Measurements from ENCODE around the gene ODAD2. TPM values are rescaled to one million over a fixed set of nuclear protein-coding genes. Genes with fewer than 3 reads are reported as not detected.

The ODAD2 gene
- total RNA-seq, 2 experiments from 2014 or later, result not detected

- intact Hi-C loops (cut with micrococcal nuclease; ENCODE audit: unreplicated experiment), result no loop called here
- TF ChIP-seq EZH2phosphoT487 (IDR thresholded peaks at IDR 0.05; ENCODE audit: borderline replicate concordance, low read depth, low read length), result no peak
- no peak for TF ChIP-seq CTCF (conservative IDR thresholded peaks at IDR 0.05; ENCODE audit: low read length)
- Histone ChIP-seq H4K20me1 (ENCODE audit: insufficient read depth, low read length) (no peaks in the 10 kb centered on the region), H3K4me2 (ENCODE audit: low read length) (no peak overlapping the region), H3K9me3 (ENCODE audit: low read length) (no peaks in the 10 kb centered on the region), H3K79me2 (ENCODE audit: insufficient read depth, low read depth, low read length) (no peaks in the 10 kb centered on the region), H3K27ac (ENCODE audit: low read depth, low read length, poor library complexity, severe bottlenecking) (no peak overlapping the region), H3K4me1 (ENCODE audit: insufficient read depth, low read length, poor library complexity, severe bottlenecking) (no peaks in the 10 kb centered on the region), H2AFZ (ENCODE audit: low read length) (no peak overlapping the region), H3K4me3 (ENCODE audit: low read depth, low read length, poor library complexity, severe bottlenecking) (no peak overlapping the region), H3K9me2 (ENCODE audit: insufficient read depth, low read length) (no peaks in the 10 kb centered on the region), H3K36me3 (ENCODE audit: insufficient read depth, low read length) (no peaks in the 10 kb centered on the region)
- ChIA-PET CTCF (ENCODE audit: unreplicated experiment) (no interaction called here), POLR2A (interaction anchor here (0.6 kb wide), 1 partner anchor 236 kb away, joined by 6 read pairs; no protein-coding TSS in a partner anchor)
- DNase-seq (ENCODE audit: low spot score), result no peak
- BruUV-seq (replicated peaks), result no TSS peak
Observed at GRCh38 chr10:27950242-27950564, 48.7 kb downstream of the ODAD2 start.

GRCh38 chr10:27949528-27950241 is 49.2 kb downstream of the ODAD2 start:
- H2AFZ ChIP-seq (ENCODE audit: low read length), result 0 out of 2 replicates have a peak overlapping the region, but pooled peaks have one; percentile 7
- TF ChIP-seq EZH2phosphoT487 (IDR thresholded peaks at IDR 0.05; ENCODE audit: borderline replicate concordance, low read depth, low read length), result no peak
- TF ChIP-seq CTCF (conservative IDR thresholded peaks at IDR 0.05; ENCODE audit: low read length), result no peak
- H3K9me2 ChIP-seq (ENCODE audit: insufficient read depth, low read length), result no peaks in the 10 kb centered on the region
- no TSS peak for BruUV-seq (replicated peaks)
- no peak for DNase-seq (ENCODE audit: low spot score)
- H4K20me1 ChIP-seq (ENCODE audit: insufficient read depth, low read length), result no peaks in the 10 kb centered on the region
- POLR2A ChIA-PET, result interaction anchor here (0.9 kb wide), 1 partner anchor 25 kb away, joined by 5 read pairs; no protein-coding TSS in a partner anchor
- no peak overlapping the region for H3K27ac ChIP-seq (ENCODE audit: low read depth, low read length, poor library complexity, severe bottlenecking)
- CTCF ChIA-PET (ENCODE audit: unreplicated experiment), result no interaction called here
- no peaks in the 10 kb centered on the region for H3K36me3 ChIP-seq (ENCODE audit: insufficient read depth, low read length)
- no peak overlapping the region for H3K4me3 ChIP-seq (ENCODE audit: low read depth, low read length, poor library complexity, severe bottlenecking)
- no peaks in the 10 kb centered on the region for H3K9me3 ChIP-seq (ENCODE audit: low read length)
- no peaks in the 10 kb centered on the region for H3K79me2 ChIP-seq (ENCODE audit: insufficient read depth, low read depth, low read length)
- no peaks in the 10 kb centered on the region for H3K4me1 ChIP-seq (ENCODE audit: insufficient read depth, low read length, poor library complexity, severe bottlenecking)
- H3K4me2 ChIP-seq (ENCODE audit: low read length), result no peak overlapping the region
- intact Hi-C loops (cut with micrococcal nuclease; ENCODE audit: unreplicated experiment), result no loop called here

DNA sequence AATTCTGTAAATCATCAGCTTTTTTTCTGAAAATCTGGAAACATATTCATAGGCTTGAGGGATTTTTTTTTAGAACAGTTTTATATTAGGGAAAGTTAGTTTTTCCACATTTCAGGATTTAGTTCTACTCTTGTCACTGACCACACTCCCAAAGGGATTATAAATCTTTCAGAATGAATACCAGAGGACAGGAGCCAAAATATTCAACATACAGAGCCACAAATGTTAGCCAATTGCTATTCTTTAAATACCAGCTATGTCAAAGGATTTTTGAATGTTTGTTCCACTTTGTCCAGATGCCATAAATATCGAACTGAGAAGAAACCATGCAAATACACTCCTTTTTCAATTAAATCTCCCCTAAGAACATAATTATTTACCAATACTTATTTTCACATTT is 50.7 kb downstream of the ODAD2 start:
- intact Hi-C loops (cut with micrococcal nuclease; ENCODE audit: unreplicated experiment), result no loop called here
- no peak for DNase-seq (ENCODE audit: low spot score)
- Histone ChIP-seq H3K9me2 (ENCODE audit: insufficient read depth, low read length) (no peaks in the 10 kb centered on the region), H3K4me2 (ENCODE audit: low read length) (no peak overlapping the region), H4K20me1 (ENCODE audit: insufficient read depth, low read length) (no peaks in the 10 kb centered on the region), H3K79me2 (ENCODE audit: insufficient read depth, low read depth, low read length) (no peaks in the 10 kb centered on the region), H3K9me3 (ENCODE audit: low read length) (no peaks in the 10 kb centered on the region), H3K4me1 (ENCODE audit: insufficient read depth, low read length, poor library complexity, severe bottlenecking) (no peaks in the 10 kb centered on the region), H2AFZ (ENCODE audit: low read length) (no peak overlapping the region), H3K36me3 (ENCODE audit: insufficient read depth, low read length) (no peaks in the 10 kb centered on the region), H3K27ac (ENCODE audit: low read depth, low read length, poor library complexity, severe bottlenecking) (no peak overlapping the region), H3K4me3 (ENCODE audit: low read depth, low read length, poor library complexity, severe bottlenecking) (no peak overlapping the region)
- ChIA-PET CTCF (ENCODE audit: unreplicated experiment) (no interaction called here), POLR2A (interaction anchor here (1.0 to 1.3 kb wide), 2 partner anchors 19 to 69 kb away, joined by 3 read pairs; no protein-coding TSS in a partner anchor)
- TF ChIP-seq EZH2phosphoT487 (IDR thresholded peaks at IDR 0.05; ENCODE audit: borderline replicate concordance, low read depth, low read length) (no peak), CTCF (conservative IDR thresholded peaks at IDR 0.05; ENCODE audit: low read length) (no peak)
- no TSS peak for BruUV-seq (replicated peaks)

All from OCI-LY7 (cell line).